HG03103 (cell line): ENCODE results near the gene ATP6V0B.

Experiments
- ATAC-seq: cut with Tn5 transposase; IDR thresholded peaks from one replicate; pipeline ENCODE4 v1.9.1; 2021; ENCODE audit warnings: low read depth; ENCODE audit not compliant: unreplicated experiment

Gene ATP6V0B

GRCh38 chr1:44024903-44025525 lies 50.3 kb downstream of the ATP6V0B start:
- ATAC-seq, result no peak

- no peak for ATAC-seq
Observed at GRCh38 chr1:44025816-44026215, 51.1 kb downstream of the ATP6V0B start.

GRCh38 chr1:44027320-44027719 lies 52.6 kb downstream of the ATP6V0B start:
- ATAC-seq, result no peak
